Activated CD8-positive, alpha-beta memory T cell treated with anti-CD3 and anti-CD28 coated beads for 24 hours (primary cell): ENCODE data around the gene SLC38A10.
A peak's percentile ranks its signal among the peaks of the same experiment; 100 is the strongest.
"Not testable (repeated sequence)": the region's sequence is repeated elsewhere in the genome, so short reads cannot be mapped to it uniquely, and the experiment has no call there.

Source experiments
- DNase-seq: peaks from one replicate; pipeline ENCODE4 v3.0.0-alpha.2; 2020

SLC38A10 gene

DNA sequence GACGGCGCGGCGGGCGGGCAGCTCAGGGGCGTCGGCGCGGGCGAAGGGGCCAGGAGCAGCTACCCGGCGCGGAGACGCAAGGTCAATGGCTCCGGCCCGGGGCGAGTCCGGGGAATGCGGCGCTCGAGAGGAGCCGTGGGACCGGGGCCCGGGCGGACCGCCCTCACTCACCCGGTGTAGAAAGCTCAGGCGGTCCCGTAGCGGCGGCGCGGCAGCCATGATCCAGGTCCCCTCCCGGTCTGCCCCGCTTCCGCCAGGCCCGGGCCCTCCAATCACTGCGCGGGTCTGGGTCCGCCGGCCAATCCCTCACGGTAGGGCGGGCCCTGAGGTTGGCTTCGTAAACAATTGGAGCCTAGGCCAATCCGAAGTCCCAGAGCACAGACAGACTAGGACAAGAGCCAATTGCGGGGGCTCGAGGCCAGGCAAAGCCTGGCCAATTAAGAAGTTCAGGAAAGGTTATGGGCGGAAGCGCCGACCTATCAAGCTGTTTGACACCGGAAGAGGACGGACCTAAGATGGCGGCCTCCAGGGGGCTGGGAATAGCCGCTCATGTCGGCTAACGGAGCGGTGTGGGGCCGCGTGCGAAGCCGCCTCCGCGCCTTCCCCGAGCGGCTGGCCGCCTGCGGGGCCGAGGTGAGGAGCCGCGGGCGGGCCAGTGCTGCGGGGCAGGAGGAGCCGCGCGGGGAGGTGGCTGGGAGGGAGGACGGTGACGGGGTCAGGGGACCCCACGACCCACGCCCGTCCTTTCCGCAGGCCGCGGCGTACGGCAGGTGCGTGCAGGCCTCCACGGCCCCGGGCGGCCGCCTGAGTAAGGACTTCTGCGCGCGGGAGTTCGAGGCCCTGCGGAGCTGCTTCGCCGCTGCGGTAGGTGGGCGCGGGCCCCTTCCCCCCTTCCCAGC is 56.0 kb downstream of the SLC38A10 start, which contains the start of the genes NDUFAF8 and TEPSIN:
NDUFAF8 (plus strand) TSS at position 504 of the 899 bp plus-strand sequence; CDS start at position 550, 46 bp downstream.
TEPSIN (minus strand) TSS at position 241 of the 899 bp plus-strand sequence; CDS start at position 219, 22 bp downstream.
- peak; percentile 96 for DNase-seq

DNA sequence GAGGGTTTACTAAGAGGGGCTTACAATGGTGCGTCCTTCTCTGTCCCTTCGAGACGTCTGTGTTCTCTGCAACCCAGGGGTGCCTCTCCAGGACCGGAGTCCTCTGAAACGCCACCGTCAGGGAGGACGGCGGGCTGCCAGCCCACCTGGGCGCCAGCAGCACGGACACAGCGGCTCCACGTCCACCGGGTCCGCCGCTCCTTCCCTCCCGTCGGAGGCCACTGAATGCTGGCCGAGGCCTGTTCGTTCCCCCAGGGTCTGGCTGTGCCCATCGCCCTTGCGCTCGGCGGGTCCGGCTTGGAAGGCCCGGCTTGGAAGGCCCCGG is 56.7 kb downstream of the SLC38A10 start:
- no peak for DNase-seq

DNA sequence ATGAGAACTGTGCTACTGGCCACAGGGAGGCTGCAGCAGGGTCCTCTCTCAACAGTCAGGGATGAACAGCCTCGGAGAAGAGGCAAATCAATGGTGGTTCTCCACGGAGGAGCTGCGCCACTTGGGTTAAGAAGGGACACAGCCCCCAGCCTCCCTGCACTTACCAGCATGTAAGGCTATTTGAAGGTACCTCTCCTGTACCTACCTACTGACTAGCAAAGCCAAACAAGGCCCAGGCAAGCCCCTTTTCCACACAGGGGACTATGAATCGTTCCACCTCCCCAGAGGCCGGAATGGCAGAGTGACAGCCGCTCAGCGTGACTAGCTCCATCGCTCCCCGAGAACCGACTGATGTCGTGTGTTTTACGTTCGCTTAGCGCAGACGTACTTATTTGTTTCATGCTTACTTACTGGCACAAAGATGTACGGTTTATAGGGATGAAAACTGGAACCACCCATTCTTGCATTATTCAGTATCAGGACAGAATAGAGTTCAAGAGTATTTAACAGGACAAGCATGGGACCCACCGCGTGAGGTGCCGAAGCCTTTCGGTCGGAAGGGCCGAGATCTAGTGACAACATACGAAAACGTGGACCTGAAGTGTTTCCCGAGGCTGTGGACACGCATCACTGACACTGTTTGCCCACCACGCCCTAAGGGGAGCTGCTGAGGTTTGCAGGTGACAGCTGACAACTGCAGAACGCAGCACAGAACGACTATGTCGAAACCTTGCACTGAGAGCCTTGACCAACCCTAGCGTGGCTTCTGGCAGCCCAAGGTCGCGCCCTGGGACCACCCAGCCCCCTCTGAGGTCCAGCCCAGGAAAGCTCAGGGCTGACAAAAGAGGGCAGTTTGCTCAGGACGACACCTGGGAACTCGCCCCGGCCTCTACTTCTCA is 57.3 kb downstream of the SLC38A10 start:
- no peak for DNase-seq

DNA sequence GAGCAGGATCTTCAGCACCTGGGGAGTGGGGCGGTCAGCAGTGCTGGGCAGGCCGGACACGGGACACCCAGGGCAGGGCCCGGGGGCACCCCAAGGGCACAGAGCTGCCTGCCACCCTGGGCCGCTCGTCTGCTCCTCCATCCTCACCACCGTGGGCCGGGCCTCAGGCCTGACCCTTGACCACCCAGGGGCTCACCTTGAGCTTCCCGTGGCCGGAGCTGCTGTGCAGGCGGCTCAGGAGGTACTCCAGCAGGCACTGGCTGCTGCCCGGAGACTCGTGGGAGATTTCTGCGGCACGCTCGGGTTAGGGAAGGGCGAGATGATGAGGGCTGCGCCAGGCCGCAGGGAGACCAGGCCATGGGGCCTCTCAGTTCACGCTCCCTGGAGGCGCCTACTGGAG is 58.3 kb downstream of the SLC38A10 start:
- no peak for DNase-seq

DNA sequence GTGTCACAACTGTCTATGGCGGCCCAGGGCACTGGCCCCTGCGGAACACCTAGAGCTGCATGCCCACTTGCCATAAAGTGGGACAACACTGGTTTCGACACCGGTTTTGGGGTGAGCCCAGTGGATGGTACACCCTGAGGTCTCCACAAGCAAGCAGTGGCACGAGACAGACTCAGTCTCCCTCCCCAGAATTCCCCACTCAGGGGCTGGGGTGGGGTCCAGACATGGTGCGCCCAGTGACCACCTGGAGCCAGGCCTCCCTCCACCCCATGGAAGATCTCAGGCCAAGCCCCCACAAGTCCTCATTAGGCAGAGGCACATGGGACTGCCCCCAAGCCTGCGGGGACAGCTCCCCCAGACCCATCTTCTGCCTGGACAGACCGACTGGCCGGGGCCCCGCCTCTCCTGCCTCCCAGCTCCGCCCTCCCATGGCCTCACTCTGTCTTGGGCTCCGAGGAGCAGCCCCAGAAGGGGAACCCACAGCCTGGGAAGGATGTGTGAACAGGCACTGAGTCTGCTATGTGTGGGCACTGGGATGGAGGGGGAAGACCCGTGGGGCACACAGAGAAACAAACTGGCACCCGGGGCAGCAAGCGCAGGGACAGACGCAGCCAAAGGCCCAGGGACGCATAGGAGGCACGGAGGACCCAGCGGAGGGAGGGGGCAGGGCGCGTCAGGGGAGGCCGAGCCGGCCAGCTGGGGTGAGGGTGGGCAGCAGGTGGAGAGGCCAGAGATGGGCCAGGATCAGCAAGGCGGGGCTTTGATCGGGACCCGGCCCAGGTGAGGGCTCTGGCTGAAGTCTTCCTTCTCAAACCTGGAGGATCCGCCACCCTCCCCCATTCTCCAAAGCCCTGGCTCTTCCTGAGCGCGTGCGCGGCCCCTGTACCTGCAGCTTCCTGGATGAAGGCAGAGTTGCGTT is 59.0 kb downstream of the SLC38A10 start:
- no peak for DNase-seq

DNA sequence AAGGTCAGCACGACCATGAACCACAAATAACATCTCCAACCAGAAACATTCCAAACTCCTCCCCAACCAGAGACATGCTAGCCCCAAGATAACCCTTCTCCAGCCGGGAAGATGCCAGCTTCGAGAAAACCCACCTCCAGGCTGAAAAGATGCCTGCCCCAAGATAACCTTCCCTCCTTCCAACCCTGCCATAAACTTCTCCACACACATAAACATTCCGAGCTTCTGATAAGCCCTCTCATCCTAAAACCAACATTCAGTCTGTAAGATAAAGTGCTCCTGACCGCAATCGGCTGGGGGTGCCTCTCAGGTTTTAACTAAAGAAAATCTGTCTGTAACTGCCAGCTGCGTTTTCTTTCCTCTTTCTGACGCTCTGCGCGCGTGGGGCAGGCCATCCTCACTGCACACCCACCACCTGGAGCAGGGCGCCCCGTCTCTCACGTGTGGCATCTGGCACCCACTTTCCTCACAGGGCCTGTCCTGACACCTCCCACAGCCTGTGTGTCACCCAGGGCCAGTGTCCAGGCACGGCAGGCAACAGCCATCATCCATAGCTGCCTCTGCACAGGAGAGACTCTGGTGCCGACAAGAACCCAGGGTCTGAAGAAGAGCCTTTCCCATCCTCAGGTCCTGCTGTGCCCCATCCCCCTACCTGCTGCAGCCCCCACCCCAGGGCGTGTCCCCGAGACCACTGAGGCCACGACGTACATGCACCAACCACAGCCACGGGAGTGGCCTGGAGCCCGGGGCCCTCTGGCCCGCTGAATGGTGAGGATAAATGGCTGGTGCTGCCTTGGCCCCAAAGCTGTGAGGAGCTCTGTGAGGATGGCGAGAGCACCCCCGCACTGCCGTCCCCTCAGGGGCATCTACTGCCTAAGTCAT is 59.9 kb downstream of the SLC38A10 start:
- no peak for DNase-seq

DNA sequence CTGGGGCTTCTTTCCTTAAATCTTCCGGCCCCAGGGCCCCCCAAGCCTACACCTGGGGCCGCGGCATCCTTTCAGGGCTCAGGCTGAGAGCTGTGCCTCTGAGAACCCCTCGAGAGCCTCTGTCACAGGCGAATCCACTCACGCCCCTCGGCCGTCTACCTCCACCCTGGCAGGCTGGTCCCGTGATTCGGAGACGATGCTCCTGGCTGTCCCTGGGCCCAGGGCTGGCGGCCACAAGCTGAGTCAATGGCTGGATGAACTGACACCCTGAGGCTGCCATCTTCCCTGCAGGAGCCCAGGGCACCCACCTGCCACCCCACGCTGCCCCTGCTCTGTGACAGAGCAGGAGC is 60.6 kb downstream of the SLC38A10 start:
- no peak for DNase-seq

DNA sequence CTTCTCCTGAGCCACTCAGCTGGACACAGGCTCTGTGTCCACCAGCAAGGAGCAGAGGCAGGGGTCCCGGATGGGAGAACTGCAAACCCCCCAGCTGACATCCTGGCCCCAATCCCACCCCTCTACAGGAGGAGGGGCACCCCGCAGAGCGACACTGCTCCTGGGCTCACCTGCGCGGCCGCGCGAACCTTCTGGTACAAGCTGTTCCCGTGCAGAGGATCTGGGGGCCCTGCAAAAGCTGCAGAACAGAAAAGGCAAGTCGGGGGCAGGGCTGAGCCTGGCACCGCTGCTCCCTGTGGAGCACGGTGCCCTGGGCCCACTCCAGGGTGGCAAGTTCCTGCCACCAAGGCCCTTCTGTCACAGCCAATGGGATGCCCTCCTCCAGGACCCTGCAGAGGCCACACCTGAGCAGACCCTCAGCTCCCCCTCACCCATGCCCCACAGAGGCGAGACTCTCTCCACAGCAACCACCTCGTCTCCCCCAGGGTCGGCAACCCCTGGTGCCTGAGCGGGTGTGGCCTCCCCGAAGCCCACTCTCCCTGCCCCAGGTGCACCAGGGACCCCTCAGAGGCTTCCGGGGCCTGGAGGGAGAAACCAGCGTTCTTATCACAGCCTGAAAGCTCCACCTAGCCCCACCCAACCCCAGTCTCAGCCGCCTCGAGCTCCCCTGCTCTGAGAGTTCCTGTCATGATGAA is 61.1 kb downstream of the SLC38A10 start:
- no peak for DNase-seq

DNA sequence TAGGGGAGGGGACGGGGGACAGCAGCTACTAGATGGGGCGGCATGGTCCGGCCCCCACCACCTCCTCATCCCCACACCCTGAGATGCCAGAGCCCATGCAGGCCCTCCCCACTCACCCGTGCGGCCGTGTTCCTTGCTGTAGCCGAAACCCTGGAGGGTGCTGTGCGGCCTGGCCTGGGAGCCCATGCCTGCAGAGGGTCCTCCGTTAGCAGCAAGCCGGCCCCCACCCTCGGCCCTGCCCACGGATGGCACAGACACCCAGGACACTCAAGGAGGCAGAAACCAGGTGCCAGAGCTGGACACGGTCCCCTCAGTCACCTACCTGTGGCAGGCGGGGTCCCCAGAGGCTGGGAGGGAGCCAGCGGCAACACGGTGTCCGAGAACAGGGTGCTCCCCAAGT is 61.8 kb downstream of the SLC38A10 start:
- no peak for DNase-seq

DNA sequence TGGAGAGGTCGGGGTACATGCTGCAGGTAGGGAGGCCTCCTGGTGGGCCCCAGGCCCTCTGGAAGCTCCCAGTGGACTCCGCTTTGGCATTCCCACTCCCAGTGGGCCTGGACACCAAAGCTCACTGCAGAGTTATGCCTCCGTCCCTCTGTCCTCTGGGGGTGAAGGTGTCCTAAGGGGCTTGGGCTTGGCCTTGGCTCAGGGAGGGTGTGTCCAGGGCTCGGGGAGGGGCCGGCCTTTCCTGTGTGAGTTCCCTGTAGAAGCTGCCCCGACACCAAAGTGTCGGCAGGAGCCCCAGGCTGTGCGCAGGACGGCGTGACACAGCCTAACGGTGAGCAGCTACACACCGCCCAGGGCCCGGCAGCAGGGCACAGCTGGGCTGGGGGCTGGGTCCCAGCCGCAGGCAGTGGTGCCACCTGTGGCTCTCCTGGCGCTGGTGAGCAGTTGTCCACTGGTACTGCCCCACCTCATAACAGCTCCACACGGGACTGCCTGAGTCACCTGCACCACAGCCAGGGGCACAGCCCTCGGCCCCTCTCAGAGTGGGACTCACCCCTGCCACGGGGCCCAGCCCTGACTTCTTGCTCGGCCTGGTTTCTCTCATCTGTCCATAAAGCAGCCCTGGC is 62.4 kb downstream of the SLC38A10 start:
- no peak for DNase-seq

DNA sequence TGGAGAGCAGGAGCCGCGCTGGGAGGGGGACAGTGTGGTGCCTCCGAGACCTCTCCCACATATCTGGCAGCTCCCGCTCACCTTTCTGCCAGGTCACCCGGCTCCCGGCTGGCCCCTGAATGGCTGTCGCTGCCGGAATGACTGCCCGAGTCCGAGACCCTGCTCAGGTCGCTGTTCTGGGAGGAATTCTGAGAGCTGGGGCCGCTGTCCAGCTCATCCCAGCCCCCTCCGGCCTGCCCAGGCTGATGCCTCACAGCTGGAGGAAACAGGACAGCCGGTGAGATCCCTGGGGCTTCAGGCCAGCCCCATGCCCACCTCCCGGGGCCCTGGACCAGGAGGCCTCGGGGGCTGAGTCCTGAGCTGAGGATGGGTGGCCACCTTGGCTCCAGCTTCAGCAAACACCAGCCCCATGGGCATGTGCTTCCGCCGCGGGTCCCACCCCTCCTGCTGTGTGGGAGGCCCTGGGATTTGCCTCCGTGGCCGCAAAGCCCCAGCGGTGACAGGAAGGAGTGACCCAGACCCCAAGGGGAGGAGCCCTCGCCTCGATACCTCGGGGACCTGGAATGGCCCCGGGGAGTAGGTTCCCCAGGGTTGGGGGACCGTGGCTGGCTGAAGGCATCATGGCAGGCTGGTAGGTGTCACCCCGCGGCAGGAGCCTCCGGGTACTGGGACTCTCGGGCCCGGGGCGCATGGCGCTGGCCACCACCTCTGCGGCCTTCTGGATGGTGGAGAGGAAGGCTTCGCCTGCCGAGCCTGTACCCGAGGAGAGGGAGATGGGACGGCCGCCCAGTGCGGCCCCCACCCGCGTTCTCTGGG is 63.1 kb downstream of the SLC38A10 start:
- no peak for DNase-seq

DNA sequence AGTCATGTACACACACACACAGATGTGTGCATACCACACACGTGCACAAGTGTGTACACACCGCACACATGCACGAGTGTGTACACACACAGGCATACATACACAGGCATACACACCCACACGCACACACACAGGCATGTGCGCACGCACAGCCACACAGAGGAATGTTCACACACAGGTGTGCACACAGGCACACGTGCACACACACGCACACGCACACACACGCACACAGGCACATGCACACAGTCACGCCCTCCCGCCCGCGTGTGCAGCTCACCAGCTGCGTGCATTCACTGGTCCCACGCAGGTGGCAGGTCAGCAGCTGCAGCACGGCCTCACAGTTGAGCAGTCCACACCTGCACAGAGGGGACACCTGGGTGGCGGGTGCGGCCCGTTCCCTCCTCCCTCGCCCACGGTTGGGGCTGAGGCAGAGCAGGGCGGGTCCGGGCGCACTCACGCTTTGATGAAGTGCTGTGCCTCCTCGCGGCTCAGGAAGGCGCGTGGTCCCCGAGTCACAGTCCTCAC is 63.9 kb downstream of the SLC38A10 start:
- no peak for DNase-seq

DNA sequence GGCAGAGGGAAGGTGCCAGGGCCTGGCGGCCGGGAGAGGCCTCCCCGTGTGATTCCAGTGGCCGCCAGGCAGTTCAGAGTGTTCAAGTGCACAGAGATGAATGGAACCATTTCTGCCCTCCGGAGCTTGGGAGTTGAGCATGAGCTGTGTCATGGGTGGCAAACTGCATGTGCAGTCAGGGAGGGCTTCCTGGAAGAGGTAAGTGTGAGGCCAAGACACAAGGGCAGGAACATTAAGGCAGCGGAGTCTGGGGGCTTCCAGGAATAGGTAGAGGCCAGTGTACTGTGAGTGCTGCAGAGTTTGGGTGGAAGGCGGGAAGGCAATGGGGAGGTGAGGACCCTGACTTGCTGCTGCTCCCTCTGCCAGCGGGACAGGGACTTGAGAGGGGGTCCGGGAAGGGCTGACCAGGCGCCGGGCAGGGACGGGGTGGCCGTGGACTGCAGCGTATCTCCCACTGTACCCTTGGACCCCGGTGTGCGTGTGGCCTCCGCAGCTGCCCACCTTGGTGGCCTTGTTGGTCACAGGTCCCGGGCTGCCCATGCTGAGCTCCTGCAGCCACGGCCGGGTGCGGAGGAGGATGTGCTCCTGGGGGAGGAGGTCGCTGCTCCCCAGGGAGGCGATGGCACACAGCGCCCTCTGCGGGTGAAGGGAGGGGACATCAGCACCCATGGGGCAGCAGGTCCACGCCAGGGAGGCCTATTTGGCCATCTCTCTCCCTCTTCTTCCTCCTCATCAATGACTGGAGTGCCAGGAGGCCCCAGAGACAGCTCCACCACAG is 64.9 kb downstream of the SLC38A10 start:
- no peak for DNase-seq

DNA sequence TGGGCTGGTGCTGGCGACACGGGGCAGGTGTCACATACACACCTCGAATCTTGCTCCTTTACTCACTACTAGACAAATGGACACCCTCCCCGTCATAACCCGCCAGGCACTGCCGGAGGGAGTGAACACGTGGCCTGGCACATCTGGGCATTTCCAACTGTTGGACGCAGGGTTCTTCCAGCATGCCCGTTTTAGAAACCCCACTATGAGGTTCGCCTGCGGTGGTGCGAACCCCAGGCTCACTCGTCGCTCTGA is 65.5 kb downstream of the SLC38A10 start:
- no peak for DNase-seq

DNA sequence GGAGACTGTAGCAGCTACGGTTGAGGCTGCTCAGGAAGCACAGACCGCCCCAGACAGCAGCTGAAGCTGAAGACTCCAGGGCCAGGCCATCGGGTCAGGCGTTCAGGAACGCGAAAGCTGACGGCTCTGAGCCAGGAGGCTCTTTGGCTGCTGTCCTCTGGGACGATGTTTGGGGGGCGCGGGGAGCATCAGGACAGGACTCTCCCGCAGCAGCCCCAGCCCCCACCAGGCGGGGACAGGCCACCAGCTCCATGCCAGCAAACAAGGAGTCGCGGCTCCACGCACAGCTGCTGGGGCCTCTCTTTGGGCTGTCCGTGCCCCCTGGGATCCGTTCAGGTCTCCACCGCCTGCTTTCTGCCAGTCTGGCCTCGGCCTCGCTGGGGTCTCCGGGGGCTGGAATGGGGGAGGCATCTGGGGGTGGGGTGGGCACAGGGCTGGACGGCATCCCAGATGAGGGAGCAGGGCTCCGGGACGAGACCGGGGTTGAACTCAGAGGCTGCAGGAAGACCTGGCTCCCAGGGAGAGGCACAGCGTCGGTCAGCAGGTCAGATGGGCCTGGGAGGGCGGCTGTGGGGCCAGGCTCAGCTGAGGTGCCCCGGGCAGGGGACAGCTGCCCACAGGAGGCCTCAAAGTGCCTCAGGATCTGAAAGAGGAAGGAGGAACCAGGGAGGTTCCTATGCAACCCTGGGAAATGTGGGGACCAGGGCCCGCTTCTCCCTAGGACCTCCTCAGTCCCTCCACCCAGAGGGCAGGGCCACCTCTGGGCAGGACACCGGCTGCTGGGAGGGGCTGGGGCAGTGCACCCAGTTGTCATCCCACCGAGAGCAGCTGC is 66.1 kb downstream of the SLC38A10 start:
- no peak for DNase-seq

DNA sequence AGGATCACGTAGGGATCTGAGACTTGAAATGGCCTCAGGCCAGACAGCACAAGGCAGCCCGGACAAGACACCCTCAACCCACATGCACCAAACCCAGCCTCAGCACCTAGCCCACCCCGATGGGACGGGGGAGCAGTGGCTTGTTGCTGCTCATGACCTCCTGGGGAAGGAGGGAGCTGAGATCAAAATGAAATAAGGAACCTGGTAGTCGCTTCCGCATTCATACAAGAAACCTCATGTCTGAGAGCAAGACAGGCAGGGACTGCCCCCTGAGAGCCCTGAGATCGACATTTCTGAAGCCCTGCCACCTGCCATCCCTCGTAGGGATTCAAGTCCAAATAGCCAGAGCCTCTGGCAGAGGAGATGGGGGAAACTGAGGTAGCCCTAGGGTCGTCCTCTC is 66.7 kb downstream of the SLC38A10 start:
- no peak for DNase-seq

DNA sequence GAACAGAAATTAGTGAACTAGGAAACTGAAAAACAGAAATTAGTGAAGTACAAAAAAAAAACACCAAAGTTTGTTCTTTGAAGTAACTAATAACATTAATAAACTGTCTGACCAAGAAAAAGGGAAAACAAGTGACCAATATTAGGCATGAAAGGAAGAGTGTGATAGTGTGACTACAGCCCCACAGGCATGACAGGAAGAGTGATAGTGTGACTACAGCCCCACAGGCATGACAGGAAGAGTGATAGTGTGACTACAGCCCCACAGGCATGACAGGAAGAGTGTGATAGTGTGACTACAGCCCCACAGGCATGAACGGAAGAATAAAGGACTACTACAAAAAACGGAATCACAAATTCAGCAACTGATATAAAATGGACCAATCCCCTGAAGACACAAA is 67.5 kb downstream of the SLC38A10 start:
- DNase-seq, result not testable (repeated sequence)

DNA sequence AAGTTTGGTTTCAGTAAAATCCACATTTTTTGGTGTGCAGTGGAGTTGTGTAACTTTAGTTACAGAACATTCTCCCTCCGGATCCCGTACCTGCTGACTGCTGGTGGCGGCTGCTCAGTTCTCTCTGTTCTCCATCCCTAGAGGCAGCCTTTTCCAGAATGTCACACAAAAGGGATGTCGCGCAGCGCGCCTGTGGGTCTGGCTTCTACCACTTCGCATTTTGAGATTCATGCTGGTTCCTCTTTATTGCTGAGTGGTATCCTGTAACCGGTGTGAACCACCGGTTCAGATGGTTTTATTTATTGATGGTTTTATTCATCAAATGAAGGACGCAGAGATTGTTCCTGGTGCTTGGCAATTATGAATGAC is 71.4 kb downstream of the SLC38A10 start:
- DNase-seq, result peak; percentile 71
